K562 (cell line): Measurements from ENCODE around the gene CLSTN1. TPM values are rescaled to one million over a fixed set of nuclear protein-coding genes. Genes with fewer than 3 reads are reported as not detected.
A peak's percentile ranks its signal among the peaks of the same experiment; 100 is the strongest.

Source experiments
- ATAC-seq: fragments of 200-7000 bp; cut with Tn5 transposase; 3 replicates; pipeline ENCODE4 v1.9.1; 2020; ENCODE audit warnings: moderate library complexity
- BruUV-seq: library from RNA; stranded (reverse); fragments of 400-500 nt; replicated peaks from 2 replicates; lab custom pipeline; 2021; lab: Mats Ljungman, UMichigan
- CTCF ChIA-PET: fragments of 300-600 bp; formaldehyde crosslinking; extraction: SDS; loops from one replicate; lab custom pipeline; 2021; ENCODE audit warnings: low intra/inter-chr PET ratio; lab: Yijun Ruan, JAX
- POLR2A ChIA-PET: fragments of 300-600, 350-650 bp; sonication (Branson Sonifier 250); formaldehyde crosslinking; extraction: SDS; loops from one replicate; lab custom pipeline; 2021; ENCODE audit warnings: antibody characterized with exemption, inconsistent platforms; lab: Yijun Ruan, JAX
- DNase-seq, 4 experiments: peaks; one replicate each; pipeline versions ENCODE4 v3.0.0 to v3.0.0-alpha.2; 2011 to 2018; ENCODE audit warnings: low spot score in 3 of 4, mixed read lengths in 3 of 4; ENCODE audit errors: extremely low read depth in 1 of 4
- FAIRE-seq: peaks from 2 replicates; lab custom pipeline; 2011; peaks lifted over from hg19 to GRCh38; lab: Jason Lieb, UNC
- H2AFZ ChIP-seq: 2 replicates; pipeline ENCODE4 v1.6.0; 2011; ENCODE audit warnings: low read depth, low read length, control low read depth, inconsistent platforms
- H3K27ac ChIP-seq: fragments of 200-600 bp; 3 replicates; pipeline ENCODE4 v1.8.0; 2011; ENCODE audit warnings: low read depth, mild to moderate bottlenecking, control low read depth, inconsistent platforms, low read length, moderate library complexity, mixed read lengths; ENCODE audit errors: extremely low read depth
- H3K27me3 ChIP-seq, 2 experiments: fragments of 300-600 bp in 1 of 2; 2 replicates in 1 of 2; 3 replicates in 1 of 2; pipeline versions ENCODE4 v1.6.0 to v1.8.0; 2011; ENCODE audit warnings: inconsistent platforms in 2 of 2, low read length in 2 of 2, mild to moderate bottlenecking in 1 of 2, mixed read lengths in 1 of 2, moderate library complexity in 1 of 2; ENCODE audit not compliant: control insufficient read depth in 2 of 2, insufficient read depth in 2 of 2
- H3K36me3 ChIP-seq: fragments of 300-600 bp; 3 replicates; pipeline ENCODE4 v1.8.0; 2011; ENCODE audit warnings: mild to moderate bottlenecking, low read length, inconsistent platforms; ENCODE audit not compliant: control insufficient read depth, insufficient read depth
- H3K4me1 ChIP-seq, 2 experiments: fragments of 200-600 bp in 1 of 2; replicated peaks in 1 of 2; 2 replicates in 1 of 2; 3 replicates in 1 of 2; pipeline versions ENCODE4 v1.5.1 to v1.8.0; 2011; ENCODE audit warnings: inconsistent platforms in 2 of 2, low read length in 2 of 2, mild to moderate bottlenecking in 1 of 2, mixed read lengths in 1 of 2, moderate library complexity in 1 of 2; ENCODE audit not compliant: control insufficient read depth in 2 of 2, insufficient read depth in 2 of 2
- H3K4me2 ChIP-seq: 2 replicates; pipeline ENCODE4 v1.6.1; 2011; ENCODE audit warnings: low read length, control low read depth, inconsistent platforms, mixed read lengths; ENCODE audit not compliant: insufficient read depth
- H3K4me3 ChIP-seq: fragments of 200-600 bp; sonication (generic), shearing (Covaris generic); 2 replicates; pipeline ENCODE4 v1.5.1; 2016; ENCODE audit warnings: control low read depth, inconsistent platforms
- H3K79me2 ChIP-seq: fragments of 200-600 bp; 3 replicates; pipeline ENCODE4 v1.8.0; 2011; ENCODE audit warnings: low read length, inconsistent platforms; ENCODE audit not compliant: control insufficient read depth, insufficient read depth
- H3K9ac ChIP-seq, 2 experiments: 2 replicates each; pipeline versions ENCODE4 v1.6.0 to v1.6.1; 2011; ENCODE audit warnings: low read depth in 2 of 2, low read length in 2 of 2, control low read depth in 1 of 2, inconsistent platforms in 1 of 2, mild to moderate bottlenecking in 1 of 2, mixed read lengths in 1 of 2; ENCODE audit not compliant: insufficient read depth in 1 of 2
- H3K9me1 ChIP-seq: one replicate; pipeline ENCODE4 v1.6.0; 2011; ENCODE audit warnings: inconsistent platforms, mild to moderate bottlenecking, low read length, moderate library complexity; ENCODE audit not compliant: control insufficient read depth, insufficient read depth
- H3K9me3 ChIP-seq: replicated peaks from 2 replicates; pipeline ENCODE4 v1.5.1; 2011; ENCODE audit warnings: low read depth, low read length, inconsistent platforms; ENCODE audit not compliant: control insufficient read depth, insufficient read depth
- H4K20me1 ChIP-seq: replicated peaks from 2 replicates; pipeline ENCODE4 v1.6.1; 2011; ENCODE audit warnings: low read length, inconsistent platforms, mixed read lengths; ENCODE audit not compliant: control insufficient read depth, insufficient read depth
- CCNT2 ChIP-seq: IDR thresholded peaks from 2 replicates; pipeline ENCODE4 v1.6.1; 2011; ENCODE audit warnings: borderline replicate concordance, low read depth, mild to moderate bottlenecking, moderate library complexity, mixed read lengths, low read length; ENCODE audit not compliant: insufficient read length; ENCODE audit errors: extremely low read depth
- FOXJ3 ChIP-seq: sonication (generic); formaldehyde crosslinking; IDR thresholded peaks from 2 replicates; pipeline ENCODE4 v1.4.0; 2020; ENCODE audit warnings: mild to moderate bottlenecking, missing genetic modification reagents
- FOXK2 ChIP-seq, 2 experiments: fragments of 450-650 bp; IDR thresholded peaks in 1 of 2; conservative IDR thresholded peaks in 1 of 2; 2 replicates each; pipeline ENCODE4 v1.6.1; 2016; ENCODE audit warnings: low read depth in 2 of 2, mild to moderate bottlenecking in 1 of 2
- HDAC8 ChIP-seq: fragments of 450-650 bp; IDR thresholded peaks from 2 replicates; pipeline ENCODE4 v1.6.1; 2016; ENCODE audit warnings: mild to moderate bottlenecking, missing genetic modification characterization, moderate library complexity, missing compliant biosample characterization
- HEY1 ChIP-seq: fragments of 250-450 bp; sonication (Bioruptor Pico); IDR thresholded peaks from 2 replicates; pipeline ENCODE4 v1.5.0; 2020; ENCODE audit warnings: mild to moderate bottlenecking, moderate library complexity, borderline replicate concordance
- MTF1 ChIP-seq: fragments of 250-450 bp; sonication (Bioruptor Pico); IDR thresholded peaks from 2 replicates; pipeline ENCODE4 v1.9.0; 2021; ENCODE audit warnings: moderate library complexity, mild to moderate bottlenecking, inconsistent platforms, borderline replicate concordance
- POLR2B ChIP-seq: fragments of 450-650 bp; IDR thresholded peaks from 2 replicates; pipeline ENCODE4 v1.6.1; 2018; ENCODE audit warnings: low read depth; ENCODE audit not compliant: partially characterized antibody
- SAP30 ChIP-seq: fragments of 200-600 bp; sonication (generic); IDR thresholded peaks from 2 replicates; pipeline ENCODE4 v1.6.1; 2012; ENCODE audit warnings: borderline replicate concordance, low read depth, mild to moderate bottlenecking, moderate library complexity, low read length, control low read depth, inconsistent platforms; ENCODE audit not compliant: insufficient read depth, poor library complexity, severe bottlenecking
- SETDB1 ChIP-seq: IDR thresholded peaks from one replicate; pipeline ENCODE4 v1.6.1; 2012; ENCODE audit warnings: low read length, control low read depth, inconsistent platforms
- SMARCA4 ChIP-seq: fragments of 450-650 bp; IDR thresholded peaks from 2 replicates; pipeline ENCODE4 v1.6.1; 2016
- ZBTB11 ChIP-seq, 3 experiments: fragments of 200-800 bp in 1 of 3; fragments of 250-450 bp in 1 of 3; fragments of 450-650 bp in 1 of 3; sonication (Bioruptor Pico) in 1 of 3; sonication (Bioruptor generic) in 1 of 3; formaldehyde crosslinking in 1 of 3; IDR thresholded peaks; 2 replicates each; pipeline versions ENCODE4 v1.6.1 to v1.8.0; 2016 to 2022; ENCODE audit warnings: mild to moderate bottlenecking in 2 of 3, missing genetic modification characterization in 2 of 3, missing compliant biosample characterization in 1 of 3, moderate library complexity in 1 of 3
- ZBTB34 ChIP-seq: fragments of 250-450 bp; sonication (Bioruptor Pico); IDR thresholded peaks from 2 replicates; pipeline ENCODE4 v1.8.0; 2021; ENCODE audit warnings: mild to moderate bottlenecking, moderate library complexity
- ZNF175 ChIP-seq: fragments of 200-800 bp; sonication (Bioruptor generic); IDR thresholded peaks from 2 replicates; pipeline ENCODE4 v1.6.1; 2016; ENCODE audit warnings: low read depth, mild to moderate bottlenecking, missing genetic modification characterization, missing compliant biosample characterization
- ZNF444 ChIP-seq: fragments of 250-450 bp; sonication (Bioruptor Pico); IDR thresholded peaks from 2 replicates; pipeline ENCODE4 v1.4.0; 2020; ENCODE audit warnings: mild to moderate bottlenecking, moderate library complexity
- ZNF449 ChIP-seq: fragments of 250-450 bp; sonication (Bioruptor Pico); IDR thresholded peaks from 2 replicates; pipeline ENCODE4 v1.8.0; 2022; ENCODE audit warnings: moderate library complexity, mild to moderate bottlenecking, inconsistent platforms
- WGBS: fragments of 100-300 bp; shearing (Covaris generic); methylation state at CpG from one replicate; pipeline ENCODE4 v1.1.6; 2016; ENCODE audit warnings: low coverage, mixed read lengths; ENCODE audit not compliant: insufficient coverage; ENCODE audit errors: missing lambda C conversion rate; 5-methylcytosine and 5-hydroxymethylcytosine counted together
- in situ Hi-C: fragments of 300-500 bp; cut with MboI; formaldehyde crosslinking; loops from 4 replicates; pipeline ENCODE4 v1.15.0; 2018; ENCODE audit warnings: inconsistent platforms, mixed read lengths
- intact Hi-C: fragments of 100-400 bp; cut with micrococcal nuclease; formaldehyde crosslinking; loops from 2 replicates; pipeline ENCODE4 v1.14.2; 2022
- polyA plus RNA-seq, 8 experiments: library from polyadenylated mRNA; depleted of rRNA in 4 of 8; stranded (reverse) in 5 of 8; unstranded in 3 of 8; fragments of >200 nt; fragmentation: Nextera tagmentation in 2 of 8; fragmentation: Illumina TruSeq in 1 of 8; extraction: Ambion mirVana in 2 of 8; extraction: Trizol in 1 of 8; gene quantifications; 2 replicates each; pipeline versions ENCODE4 v1.2.1 to v1.2.3, GENCODE V29; 2011 to 2014; ENCODE audit warnings: inconsistent platforms in 1 of 8, missing spikeins in 1 of 8
- total RNA-seq, 7 experiments: library from RNA; depleted of rRNA in 6 of 7; stranded (reverse); fragments of >200 nt in 6 of 7; fragmentation: Illumina TruSeq in 2 of 7; extraction: Trizol in 2 of 7; gene quantifications; 2 replicates each; pipeline versions ENCODE4 v1.2.1 to v1.2.3, GENCODE V29; 2011 to 2021; ENCODE audit warnings: low replicate concordance in 1 of 7

The CLSTN1 gene
- total and polyA plus RNA-seq, 9 of the 15 experiments (the other 6 are each of a cell fraction or from before 2014, with no cell fraction given): 1.1 to 32.5 (median 13.3) TPM

- Histone ChIP-seq H3K9ac (peak overlapping the region; percentile 39 to 92; a peak in 3 of 4 replicates), H3K9me1 (no peaks in the 10 kb centered on the region), H3K27ac (no peak overlapping the region), H3K4me3 (peak overlapping the region; percentile 48), H3K27me3 (no peaks in the 10 kb centered on the region), H4K20me1 (no peaks in the 10 kb centered on the region), H2AFZ (peak overlapping the region; percentile 85), H3K4me2 (peak overlapping the region; percentile 80), H3K36me3 (no peaks in the 10 kb centered on the region; the same call in 2 of the 3 replicates), H3K9me3 (no peaks in the 10 kb centered on the region), H3K4me1 (peaks cover 31 to 39% of the 10 kb centered on the region in 2 experiments), H3K79me2 (peaks cover 12% of the 10 kb centered on the region; the same call in 2 of the 3 replicates)
- DNase-seq: peak; percentile 46 to 58 (median 56)
- intact Hi-C loops (loop anchor here (5.0 kb wide), 1 partner anchor 63 kb away; no protein-coding TSS in a partner anchor), in situ Hi-C loops (no loop called here)
- ATAC-seq: peak; percentile 24
- POLR2A ChIA-PET: interaction anchor here (1.1 kb wide), 1 partner anchor 69 kb away, joined by 3 read pairs; no protein-coding TSS in a partner anchor
- 16% methylated on average over 14 of the region's 23 CpGs for WGBS
- CTCF ChIA-PET: no interaction called here
- no TSS peak for BruUV-seq
- no peak for FAIRE-seq
- no peak for TF ChIP-seq ZNF449 (CRISPR knock-in tag)
- no peak for TF ChIP-seq HEY1 (CRISPR knock-in tag)
- TF ChIP-seq POLR2B: no peak
- no peak for TF ChIP-seq CCNT2
- TF ChIP-seq SMARCA4: no peak
- TF ChIP-seq ZBTB11 (CRISPR knock-in tag; IDR thresholded peaks at IDR 0.05): no peak
- TF ChIP-seq FOXJ3 (CRISPR knock-in tag): no peak
- peak; percentile 50 to 71; a peak in 2 of 4 replicates for TF ChIP-seq FOXK2 (conservative IDR thresholded peaks at IDR 0.05 in 1 of 2, IDR thresholded peaks at IDR 0.05 in 1 of 2; ENCODE audit: low read depth in 2 of 2)
- TF ChIP-seq ZBTB34 (CRISPR knock-in tag): no peak
- TF ChIP-seq ZNF175 (CRISPR knock-in tag): no peak
- peak; percentile 37 for TF ChIP-seq SAP30
- TF ChIP-seq SETDB1: no peak
- no peak for TF ChIP-seq MTF1 (CRISPR knock-in tag)
- no peak for TF ChIP-seq ZNF444
- TF ChIP-seq HDAC8 (tag): no peak
Measured at GRCh38 chr1:9689971-9690381, 133.8 kb downstream of the CLSTN1 start.
